Muscle of arm (tissue), 14 donors: ENCODE data around the gene ASCL4. TPM values are rescaled to one million over a fixed set of nuclear protein-coding genes. Genes with fewer than 3 reads are reported as not detected.
A peak's percentile ranks its signal among the peaks of the same experiment; 100 is the strongest.
"Not testable (repeated sequence)": the region's sequence is repeated elsewhere in the genome, so short reads cannot be mapped to it uniquely, and the experiment has no call there.

ENCODE experiments used
- DNase-seq: peaks from one replicate; pipeline ENCODE4 v3.0.0-alpha.2; 2013
- long read RNA-seq, 11 donors: transcript quantifications; one replicate each; lab custom pipeline, GENCODE V29; 2026
- polyA plus RNA-seq, 12 donors: library from polyadenylated mRNA; unstranded; fragments of 120-200 nt; gene quantifications; one replicate each; pipeline ENCODE4 v1.2.1, GENCODE V29; 2013; ENCODE audit not compliant: insufficient read length in 12 of 12

The ASCL4 gene
- 1 to 10 TPM in 2 of 12 donors, under 1 TPM in 1, not detected in 9; 0.58 to 4.8 (median 2.5) TPM for polyA plus RNA-seq
- long read RNA-seq, donor 1: 0 reads
- long read RNA-seq, donor 2: 0 reads
- long read RNA-seq, donor 3: 0 reads
- long read RNA-seq, donor 4: 0 reads
- long read RNA-seq, donor 5: 0 reads
- long read RNA-seq, donor 6: 0 reads
- long read RNA-seq, donor 7, partial matches to known transcripts: 0 of 2 reads
- long read RNA-seq, donor 7, other reads (novel, unspliced or antisense): 0 of 2 reads
- long read RNA-seq, donor 8: 0 reads
- long read RNA-seq, donor 9, partial matches to known transcripts: 0 of 4 reads
- long read RNA-seq, donor 9, other reads (novel, unspliced or antisense): 0 of 4 reads
- long read RNA-seq, donor 10: 0 reads
- long read RNA-seq, donor 11: 0 reads

DNA sequence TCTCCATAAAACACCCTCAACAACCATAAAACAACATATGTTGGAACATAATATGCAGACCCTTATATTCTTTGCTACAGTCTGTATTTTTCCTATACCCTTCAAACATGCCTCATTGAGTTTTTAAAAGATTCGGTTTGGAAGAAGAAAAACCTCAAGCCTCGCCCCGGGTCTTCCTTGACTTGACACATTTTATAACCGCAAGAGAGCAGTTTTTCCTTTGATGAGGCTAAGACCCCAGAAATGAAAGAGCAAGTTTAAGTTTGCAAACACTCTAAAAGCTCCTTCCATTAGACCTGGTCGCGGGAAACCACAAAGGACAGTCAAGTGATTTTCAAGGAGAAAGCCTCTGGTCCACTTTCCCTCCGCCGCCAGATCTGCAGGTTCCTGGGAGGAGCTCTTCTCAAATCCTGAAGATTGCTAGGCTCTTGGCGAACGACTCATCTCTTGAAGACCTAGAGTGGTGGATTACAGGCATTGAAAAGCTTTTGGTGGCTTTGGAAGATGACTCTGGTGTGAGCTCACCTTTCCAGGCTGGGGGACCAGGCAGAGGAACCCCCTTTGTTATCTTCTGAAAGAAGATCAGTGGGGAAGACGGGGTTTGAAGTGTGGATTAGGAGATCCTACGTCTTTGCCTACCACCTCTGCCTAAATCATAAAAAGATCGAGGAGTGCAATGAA lies at the start of gene ASCL4:
TSS of gene ASCL4 (plus strand) at position 356 of the 681 bp plus-strand sequence. CDS start 515 bp downstream, outside the sequence.
- no peak for DNase-seq

DNA sequence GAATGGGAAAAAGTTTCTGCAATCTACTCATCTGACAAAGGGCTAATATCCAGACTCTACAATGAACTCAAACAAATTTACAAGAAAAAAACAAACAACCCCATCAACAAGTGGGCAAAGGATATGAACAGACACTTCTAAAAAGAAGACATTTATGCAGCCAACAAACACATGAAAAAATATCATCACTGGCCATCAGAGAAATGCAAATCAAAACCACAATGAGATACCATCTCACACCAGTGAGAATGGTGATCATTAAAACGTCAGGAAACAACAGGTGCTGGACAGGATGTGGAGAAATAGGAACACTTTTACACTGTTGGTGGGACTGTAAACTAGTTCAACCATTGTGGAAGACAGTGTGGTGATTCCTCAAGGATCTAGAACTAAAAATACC lies 47.2 kb upstream of the ASCL4 start:
- DNase-seq: not testable (repeated sequence)

- not testable (repeated sequence) for DNase-seq
Observed at GRCh38 chr12:107727742-107728141, 46.8 kb upstream of the ASCL4 start.

GRCh38 chr12:107730618-107731341 lies 43.7 kb upstream of the ASCL4 start:
- DNase-seq: no peak

GRCh38 chr12:107731366-107731765 lies 43.1 kb upstream of the ASCL4 start:
- DNase-seq: no peak

- DNase-seq: no peak
Observed at GRCh38 chr12:107732365-107732764, 42.1 kb upstream of the ASCL4 start.

DNA sequence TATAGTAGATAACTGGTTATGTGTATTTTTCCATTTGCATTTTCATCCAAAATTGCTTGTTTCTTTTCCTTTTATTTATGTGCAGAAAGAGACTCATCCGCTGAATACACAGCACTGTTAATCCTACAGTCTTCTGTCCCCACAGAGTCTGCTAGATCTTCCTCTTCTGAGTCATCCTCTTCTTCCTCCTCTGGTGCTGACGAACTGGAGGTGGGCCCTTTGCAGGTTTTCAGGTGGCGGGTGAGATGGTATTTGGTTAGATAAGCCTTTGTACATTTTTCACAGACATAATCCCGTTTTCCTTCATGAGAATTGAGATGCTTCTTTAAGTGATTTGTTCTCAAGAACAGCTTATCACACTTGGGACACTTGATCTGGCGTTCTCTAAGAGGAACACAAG lies 40.4 kb upstream of the ASCL4 start:
- no peak for DNase-seq

DNA sequence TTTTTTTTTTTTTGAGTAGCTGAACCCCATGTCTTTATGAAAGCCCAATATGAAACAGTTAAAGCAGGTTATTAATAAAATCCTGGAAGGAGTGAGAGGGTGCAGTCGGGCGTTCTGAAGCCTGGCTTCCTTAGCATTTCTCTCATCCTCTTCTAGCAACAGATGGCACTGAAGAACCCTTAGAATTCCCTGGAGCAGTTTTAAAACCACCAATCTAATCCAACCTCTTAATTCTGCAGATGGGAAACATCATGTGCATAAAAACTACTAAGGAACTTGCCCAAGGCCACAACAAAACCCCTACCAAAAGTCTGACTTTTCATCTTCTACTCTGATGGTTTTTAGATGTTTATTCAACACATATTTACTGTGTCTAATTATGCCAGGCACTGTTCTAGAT lies 38.7 kb upstream of the ASCL4 start:
- no peak for DNase-seq

GRCh38 chr12:107736914-107737313 lies 37.6 kb upstream of the ASCL4 start:
- DNase-seq: no peak

DNA sequence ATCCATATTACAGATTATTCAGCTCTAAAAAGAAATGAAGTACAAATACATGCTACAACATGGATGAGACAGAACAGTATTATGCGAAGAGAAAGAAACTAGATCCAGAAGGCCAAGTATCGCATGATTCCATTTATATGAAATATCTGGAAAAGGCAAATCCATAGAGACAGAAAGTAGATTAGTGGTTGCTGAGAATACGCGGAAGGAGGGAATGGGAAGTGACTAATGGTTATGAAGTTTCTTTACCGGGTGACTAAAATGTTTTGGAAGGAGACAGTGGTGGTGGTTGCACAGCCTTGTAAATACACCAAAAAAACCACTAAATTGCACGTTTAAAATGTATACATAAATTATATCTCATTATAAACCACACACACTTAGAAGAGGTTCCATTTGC lies 26.0 kb upstream of the ASCL4 start:
- no peak for DNase-seq

GRCh38 chr12:107749083-107749482 lies 25.4 kb upstream of the ASCL4 start:
- DNase-seq: no peak

DNA sequence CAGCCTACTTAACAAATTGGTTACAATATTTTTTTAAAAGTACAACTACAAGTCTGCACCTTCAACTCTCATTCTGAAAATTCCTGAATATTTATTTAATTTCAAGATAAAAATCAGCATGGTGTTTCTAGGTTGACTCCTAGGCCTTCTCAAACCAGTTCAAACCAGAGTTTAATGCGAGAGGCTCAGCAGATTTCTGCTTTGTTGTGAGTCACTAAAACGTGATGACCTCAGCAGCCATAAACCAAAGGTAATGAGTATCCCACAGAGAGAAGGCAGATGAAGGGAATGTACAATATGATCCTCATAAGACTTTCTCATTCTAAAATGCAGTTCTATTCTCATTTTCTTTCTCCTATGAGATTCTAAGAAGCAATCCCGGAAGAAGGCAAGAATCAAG lies 15.1 kb upstream of the ASCL4 start:
- DNase-seq: no peak

DNA sequence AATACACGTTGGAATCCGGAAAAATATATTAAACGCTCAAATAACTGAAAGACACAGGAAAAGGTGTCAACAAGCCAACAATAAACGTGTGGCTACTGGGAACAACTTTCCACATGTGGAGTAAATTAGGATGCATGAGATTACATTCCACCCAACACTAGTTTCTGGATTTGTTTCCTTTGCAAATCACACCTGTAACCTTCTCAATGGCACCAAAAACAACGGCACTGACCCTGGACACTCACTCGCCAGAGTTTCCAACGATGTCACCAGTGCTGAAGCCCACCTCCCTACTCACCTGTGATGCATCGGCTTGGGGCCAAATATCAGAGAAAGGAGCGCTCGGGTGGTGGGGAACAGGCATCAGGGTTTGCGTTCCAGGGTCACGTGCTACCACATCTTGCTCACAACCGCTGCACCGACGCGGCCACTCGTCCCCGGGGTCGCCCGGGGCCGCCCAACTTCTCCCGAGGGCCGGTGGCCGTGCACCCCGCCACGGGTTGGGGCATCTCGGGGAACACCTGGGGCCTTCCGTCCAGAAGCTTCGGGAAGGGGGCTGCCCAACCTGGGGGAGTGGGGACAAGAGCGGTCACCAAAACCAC lies 14.2 kb upstream of the ASCL4 start:
- peak; percentile 8 for DNase-seq

DNA sequence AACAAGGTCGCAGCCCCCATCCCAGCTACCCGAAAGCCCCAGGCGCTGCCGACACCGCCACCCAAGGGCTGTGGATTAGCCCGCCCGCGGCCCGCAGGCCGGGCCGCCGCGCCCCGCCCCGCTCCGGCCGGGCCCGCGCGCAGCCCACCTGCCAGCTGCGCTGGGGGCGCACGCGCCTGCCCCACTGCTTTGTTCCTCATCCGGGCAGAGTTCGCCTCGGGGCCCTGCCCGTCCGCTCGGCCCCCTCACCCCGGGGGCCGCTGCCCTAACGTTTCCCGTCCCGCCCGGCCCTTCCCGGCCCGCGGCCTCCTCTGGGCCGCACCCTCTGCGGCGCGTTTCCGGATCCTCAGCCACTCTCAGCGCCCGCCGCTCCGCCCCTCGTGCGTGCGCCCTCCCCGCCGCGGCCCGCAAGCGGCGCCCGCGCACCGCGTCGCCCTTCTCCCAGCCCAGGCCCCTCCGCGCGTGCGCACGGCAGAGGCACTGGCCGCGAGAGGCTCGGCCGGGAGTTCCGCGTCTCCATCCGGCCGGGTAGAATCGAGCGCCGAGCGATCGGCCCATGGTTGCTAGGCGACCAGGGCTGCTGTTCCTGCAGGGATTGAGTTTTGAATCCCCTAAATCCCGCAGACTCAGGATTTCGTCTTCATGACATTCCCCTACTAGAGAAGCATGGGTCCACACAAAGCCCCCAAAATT lies 13.5 kb upstream of the ASCL4 start, which contains the start of gene PRDM4:
TSS of gene PRDM4 (minus strand) at position 329 of the 693 bp plus-strand sequence. CDS start 622 bp downstream, outside the sequence.
- peak; percentile 93 for DNase-seq

DNA sequence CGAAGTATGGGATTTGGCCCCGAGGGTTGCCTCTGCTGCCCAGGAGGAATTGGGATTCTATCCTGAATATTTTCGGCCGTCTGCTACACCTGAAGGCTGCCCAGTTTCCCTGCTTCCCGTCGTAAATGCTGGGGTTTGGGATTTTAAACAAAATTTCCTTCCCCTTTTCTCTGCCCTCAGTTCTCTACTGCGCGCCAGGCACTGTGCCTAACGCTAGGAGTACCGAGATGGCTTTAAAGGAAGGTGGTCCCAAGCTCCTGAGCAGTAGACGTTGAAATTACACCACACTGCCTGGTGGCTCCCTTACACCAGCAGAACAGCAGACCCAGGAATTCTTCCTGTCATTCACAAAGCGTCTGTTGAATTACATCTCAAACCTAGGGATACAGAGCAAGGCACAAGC lies 13.0 kb upstream of the ASCL4 start:
- DNase-seq: no peak

GRCh38 chr12:107762874-107763273 lies 11.6 kb upstream of the ASCL4 start:
- no peak for DNase-seq

GRCh38 chr12:107764626-107765025 lies 9.9 kb upstream of the ASCL4 start:
- no peak for DNase-seq

- no peak for DNase-seq
Observed at GRCh38 chr12:107765316-107765715, 9.2 kb upstream of the ASCL4 start.

DNA sequence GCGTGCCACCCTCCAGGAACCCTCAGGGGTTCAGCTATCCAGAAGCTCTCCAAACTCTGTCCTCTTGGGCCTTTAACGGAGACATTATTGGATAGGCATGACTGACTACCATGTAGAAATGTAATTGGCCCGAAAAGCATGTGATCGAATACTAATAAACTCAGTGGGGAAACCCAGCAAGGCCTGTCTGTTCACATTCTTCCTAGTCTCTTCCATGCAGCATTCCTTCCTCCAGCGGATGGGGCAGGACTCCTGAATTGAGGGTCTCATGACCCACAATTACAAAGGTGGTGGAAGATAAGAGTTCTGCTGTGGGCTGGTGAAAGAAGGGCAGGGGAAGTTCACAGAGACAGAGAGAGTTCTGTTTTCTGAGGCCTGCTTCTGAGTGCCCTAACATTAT lies 7.0 kb upstream of the ASCL4 start:
- no peak for DNase-seq

DNA sequence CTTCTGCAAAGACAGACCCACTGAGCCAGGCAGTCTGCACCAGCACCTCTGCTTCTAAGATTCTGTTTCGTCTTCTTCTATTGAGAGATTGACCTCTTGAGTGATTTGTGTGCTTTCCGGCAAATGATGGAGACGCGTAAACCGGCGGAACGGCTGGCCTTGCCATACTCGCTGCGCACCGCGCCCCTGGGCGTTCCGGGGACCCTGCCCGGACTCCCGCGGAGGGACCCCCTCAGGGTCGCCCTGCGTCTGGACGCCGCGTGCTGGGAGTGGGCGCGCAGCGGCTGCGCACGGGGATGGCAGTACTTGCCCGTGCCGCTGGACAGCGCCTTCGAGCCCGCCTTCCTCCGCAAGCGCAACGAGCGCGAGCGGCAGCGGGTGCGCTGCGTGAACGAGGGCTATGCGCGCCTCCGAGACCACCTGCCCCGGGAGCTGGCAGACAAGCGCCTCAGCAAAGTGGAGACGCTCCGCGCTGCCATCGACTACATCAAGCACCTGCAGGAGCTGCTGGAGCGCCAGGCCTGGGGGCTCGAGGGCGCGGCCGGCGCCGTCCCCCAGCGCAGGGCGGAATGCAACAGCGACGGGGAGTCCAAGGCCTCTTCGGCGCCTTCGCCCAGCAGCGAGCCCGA lies 703 bp downstream of the ASCL4 start:
- no peak for DNase-seq

- DNase-seq: no peak
Observed at GRCh38 chr12:107776171-107776570, 1.7 kb downstream of the ASCL4 start.
